ENCODE data around the gene TANGO6. TPM values are rescaled to one million over a fixed set of nuclear protein-coding genes. Genes with fewer than 3 reads are reported as not detected.

Gene TANGO6
- total RNA-seq, 2 experiments from 2014 or later, result 17.1 to 18.1 TPM

DNA sequence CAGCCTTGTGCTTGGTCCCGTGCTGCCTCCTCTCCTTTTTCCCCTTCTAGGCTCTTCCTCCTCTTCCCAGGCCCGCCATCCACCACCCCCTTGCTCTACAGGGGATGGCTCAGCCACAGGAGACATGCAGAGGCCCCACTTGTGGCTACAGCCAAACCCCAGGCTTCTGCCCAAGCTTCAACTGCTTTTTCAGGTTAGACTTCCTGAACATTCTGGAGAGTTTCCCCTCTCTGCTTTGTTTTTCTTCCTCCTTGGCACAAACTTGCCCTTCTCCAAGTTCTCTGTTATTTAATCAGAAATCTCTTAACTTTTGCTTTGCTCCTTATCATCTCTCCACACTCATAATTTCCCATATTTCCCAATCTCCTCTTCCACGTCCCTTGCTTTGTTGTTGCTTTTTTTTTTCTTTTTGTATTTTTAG, 243.8 kb downstream of the TANGO6 start:
- ChIA-PET POLR2A (no interaction called here), CTCF (no interaction called here)
- Histone ChIP-seq H3K27me3 (ENCODE audit: control insufficient read depth in 1 of 2, insufficient read depth in 2 of 2, low read length in 2 of 2) (no peaks in the 10 kb centered on the region), H3K4me1 (ENCODE audit: insufficient read depth, low read length) (peaks cover 10% of the 10 kb centered on the region), H3K9me3 (ENCODE audit: control insufficient read depth in 1 of 2, insufficient read depth in 1 of 2, low read length in 2 of 2) (no peaks in the 10 kb centered on the region), H3K36me3 (ENCODE audit: insufficient read depth, low read length) (peaks cover 19% of the 10 kb centered on the region), H3K27ac (ENCODE audit: low read depth in 1 of 2, low read length in 2 of 2) (no peak overlapping the region), H3K4me3 (ENCODE audit: low read length) (no peak overlapping the region)
- DNase-seq, result no peak
- no peak overlapping the region for H3K27ac Mint-ChIP-seq
- no peak overlapping the region for H3K4me3 Mint-ChIP-seq
- H3K4me1 Mint-ChIP-seq (ENCODE audit: low read depth), result no peaks in the 10 kb centered on the region
- ATAC-seq (ENCODE audit: poor library complexity), result no peak
- no peaks in the 10 kb centered on the region for H3K9me3 Mint-ChIP-seq
- intact Hi-C loops (cut with DNase I, micrococcal nuclease), result no loop called here
- TF ChIP-seq CTCF (IDR thresholded peaks at IDR 0.05), result no peak
- H3K27me3 Mint-ChIP-seq, result no peaks in the 10 kb centered on the region
- H3K36me3 Mint-ChIP-seq (ENCODE audit: low read depth), result peaks cover 36% of the 10 kb centered on the region

GRCh38 chr16:69088684-69089083, 245.4 kb downstream of the TANGO6 start:
- no peak overlapping the region for H3K4me3 Mint-ChIP-seq
- no peak for TF ChIP-seq CTCF (IDR thresholded peaks at IDR 0.05)
- H3K27me3 Mint-ChIP-seq, result no peaks in the 10 kb centered on the region
- CTCF ChIA-PET, result interaction anchor here (1.0 kb wide), 1 partner anchor 35 kb away, joined by 5 read pairs; no protein-coding TSS in a partner anchor
- DNase-seq (no peak), ATAC-seq (ENCODE audit: poor library complexity) (no peak)
- peaks cover 26% of the 10 kb centered on the region for H3K36me3 Mint-ChIP-seq (ENCODE audit: low read depth)
- Histone ChIP-seq H3K36me3 (ENCODE audit: insufficient read depth, low read length) (peaks cover 14% of the 10 kb centered on the region), H3K4me1 (ENCODE audit: insufficient read depth, low read length) (peaks cover 10% of the 10 kb centered on the region), H3K4me3 (ENCODE audit: low read length) (no peak overlapping the region), H3K27me3 (ENCODE audit: control insufficient read depth in 1 of 2, insufficient read depth in 2 of 2, low read length in 2 of 2) (no peaks in the 10 kb centered on the region), H3K27ac (ENCODE audit: low read depth in 1 of 2, low read length in 2 of 2) (no peak overlapping the region), H3K9me3 (ENCODE audit: control insufficient read depth in 1 of 2, insufficient read depth in 1 of 2, low read length in 2 of 2) (no peaks in the 10 kb centered on the region)
- POLR2A ChIA-PET, result no interaction called here
- no peaks in the 10 kb centered on the region for H3K9me3 Mint-ChIP-seq
- H3K4me1 Mint-ChIP-seq (ENCODE audit: low read depth), result no peaks in the 10 kb centered on the region
- no peak overlapping the region for H3K27ac Mint-ChIP-seq
- intact Hi-C loops (cut with DNase I, micrococcal nuclease), result no loop called here

DNA sequence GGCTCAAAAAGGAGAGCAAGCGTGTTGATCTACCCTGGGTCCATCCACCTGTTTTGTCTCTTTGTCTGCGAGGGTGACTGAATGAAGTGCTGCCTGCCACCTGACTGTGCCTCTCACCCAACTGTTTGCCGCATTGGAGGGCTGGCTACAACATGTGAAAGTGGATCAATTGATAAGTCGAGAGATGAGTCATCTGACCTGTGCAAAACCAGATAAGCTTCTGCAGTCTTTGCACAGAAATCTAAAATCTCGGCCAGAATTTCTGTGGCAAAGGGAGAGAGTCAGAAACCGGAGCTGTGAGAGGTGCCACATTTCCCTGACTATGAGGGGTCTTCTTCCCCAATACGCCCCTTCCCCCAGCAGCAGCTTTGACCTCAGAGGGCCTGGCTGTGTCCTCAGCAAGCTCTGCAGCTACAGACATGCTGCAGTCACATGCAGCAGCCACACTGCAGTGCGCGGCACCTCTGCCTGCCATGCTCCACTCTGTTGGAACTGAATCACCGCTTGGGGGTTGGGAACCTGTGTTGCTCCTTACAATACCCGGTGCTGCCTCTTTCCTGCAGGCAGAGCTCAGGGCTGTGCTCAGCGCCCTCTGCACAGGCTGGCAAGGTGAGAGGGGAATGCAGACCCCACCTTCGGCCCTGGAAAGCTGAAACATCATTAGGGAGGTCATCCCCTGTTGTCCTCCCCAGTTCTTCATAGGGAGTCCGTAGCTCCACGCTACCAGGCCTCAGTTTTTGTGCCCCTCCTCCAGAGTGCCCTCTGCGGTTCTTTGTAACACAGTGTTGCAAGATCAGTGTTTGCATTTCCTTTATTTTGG, 246.0 kb downstream of the TANGO6 start:
- intact Hi-C loops (cut with DNase I, micrococcal nuclease), result no loop called here

More for the DNA sequence above, 246.0 kb downstream of the TANGO6 start:
- Mint-ChIP-seq H3K9me3 (no peaks in the 10 kb centered on the region), H3K4me3 (no peak overlapping the region), H3K27ac (no peak overlapping the region), H3K36me3 (ENCODE audit: low read depth) (peaks cover 20% of the 10 kb centered on the region), H3K27me3 (no peaks in the 10 kb centered on the region), H3K4me1 (ENCODE audit: low read depth) (no peaks in the 10 kb centered on the region)
- POLR2A ChIA-PET, result no interaction called here
- Histone ChIP-seq H3K4me1 (ENCODE audit: insufficient read depth, low read length) (peaks cover 10% of the 10 kb centered on the region), H3K36me3 (ENCODE audit: insufficient read depth, low read length) (peaks cover 8% of the 10 kb centered on the region), H3K27me3 (ENCODE audit: control insufficient read depth in 1 of 2, insufficient read depth in 2 of 2, low read length in 2 of 2) (no peaks in the 10 kb centered on the region), H3K9me3 (ENCODE audit: control insufficient read depth in 1 of 2, insufficient read depth in 1 of 2, low read length in 2 of 2) (no peaks in the 10 kb centered on the region), H3K4me3 (ENCODE audit: low read length) (no peak overlapping the region), H3K27ac (ENCODE audit: low read depth in 1 of 2, low read length in 2 of 2) (no peak overlapping the region)
- peak in 1 of 14 experiments; percentile 9 for DNase-seq
- ATAC-seq (ENCODE audit: poor library complexity), result no peak
- TF ChIP-seq CTCF (IDR thresholded peaks at IDR 0.05), result no peak
- CTCF ChIA-PET, result interaction anchor here (1.0 kb wide), 1 partner anchor 35 kb away, joined by 5 read pairs; no protein-coding TSS in a partner anchor
